Measurements from ENCODE around the gene TAPBP.

GRCh38 chr6:33273129-33273923, 40.6 kb downstream of the TAPBP start:
- no peak for TF ChIP-seq CTCF (IDR thresholded peaks at IDR 0.05)
- no peak for TF ChIP-seq POLR2A (IDR thresholded peaks at IDR 0.05)

Data from testis (tissue), 2 donors.